ENCODE data around the gene PSPH.
"Not testable (repeated sequence)": the region's sequence is repeated elsewhere in the genome, so short reads cannot be mapped to it uniquely, and the experiment has no call there.

Gene PSPH

DNA sequence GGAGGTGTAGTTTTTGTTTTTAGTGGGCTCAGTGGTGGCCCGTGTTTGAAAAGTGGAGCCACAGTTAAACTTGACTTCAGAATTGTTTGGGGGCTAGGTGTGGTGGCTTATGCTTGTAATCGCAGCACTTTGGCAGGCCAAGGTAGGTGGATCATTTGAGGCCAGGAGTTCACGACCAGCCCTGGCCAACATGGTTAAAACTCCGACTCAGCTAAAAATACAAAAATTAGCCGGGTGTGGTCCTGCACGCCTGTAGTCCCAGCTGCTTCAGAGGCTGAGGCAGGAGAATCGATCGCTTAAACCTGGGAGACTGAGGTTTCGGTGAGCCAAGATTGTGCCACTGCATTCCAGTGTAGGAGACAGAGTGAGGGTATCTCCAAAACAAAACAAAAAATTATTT lies 2.1 kb upstream of the PSPH start:
- no peak overlapping the region for H3K4me3 ChIP-seq (replicated peaks in 1 of 2; ENCODE audit: low read depth in 2 of 2, low read length in 2 of 2)
- DNase-seq (ENCODE audit: low read depth in 2 of 2) = no peak
- TF ChIP-seq, protein P1, sequence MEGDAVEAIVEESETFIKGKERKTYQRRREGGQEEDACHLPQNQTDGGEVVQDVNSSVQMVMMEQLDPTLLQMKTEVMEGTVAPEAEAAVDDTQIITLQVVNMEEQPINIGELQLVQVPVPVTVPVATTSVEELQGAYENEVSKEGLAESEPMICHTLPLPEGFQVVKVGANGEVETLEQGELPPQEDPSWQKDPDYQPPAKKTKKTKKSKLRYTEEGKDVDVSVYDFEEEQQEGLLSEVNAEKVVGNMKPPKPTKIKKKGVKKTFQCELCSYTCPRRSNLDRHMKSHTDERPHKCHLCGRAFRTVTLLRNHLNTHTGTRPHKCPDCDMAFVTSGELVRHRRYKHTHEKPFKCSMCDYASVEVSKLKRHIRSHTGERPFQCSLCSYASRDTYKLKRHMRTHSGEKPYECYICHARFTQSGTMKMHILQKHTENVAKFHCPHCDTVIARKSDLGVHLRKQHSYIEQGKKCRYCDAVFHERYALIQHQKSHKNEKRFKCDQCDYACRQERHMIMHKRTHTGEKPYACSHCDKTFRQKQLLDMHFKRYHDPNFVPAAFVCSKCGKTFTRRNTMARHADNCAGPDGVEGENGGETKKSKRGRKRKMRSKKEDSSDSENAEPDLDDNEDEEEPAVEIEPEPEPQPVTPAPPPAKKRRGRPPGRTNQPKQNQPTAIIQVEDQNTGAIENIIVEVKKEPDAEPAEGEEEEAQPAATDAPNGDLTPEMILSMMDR (IDR thresholded peaks at IDR 0.05; ENCODE audit: low read depth, low read length) = no peak

DNA sequence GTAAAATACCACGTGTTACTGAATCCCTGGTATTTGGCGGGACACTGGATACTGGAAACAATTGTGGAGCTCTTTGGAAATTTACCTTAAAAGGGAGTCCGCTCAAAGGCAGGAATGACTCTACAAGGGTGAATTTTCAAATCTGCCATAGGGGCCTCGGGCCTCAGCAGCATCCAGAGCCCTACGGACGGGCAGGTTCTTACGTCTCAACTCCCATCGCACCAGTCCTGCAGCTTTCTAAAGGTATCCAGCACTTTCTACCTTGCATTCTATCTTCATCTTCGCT lies 248 bp downstream of the PSPH start:
- no peak for DNase-seq (ENCODE audit: low read depth in 2 of 2)
- TF ChIP-seq, protein P1 (IDR thresholded peaks at IDR 0.05; ENCODE audit: low read depth, low read length) = no peak
- H3K4me3 ChIP-seq (replicated peaks in 1 of 2; ENCODE audit: low read depth in 2 of 2, low read length in 2 of 2) = peak overlapping the region; percentile 75 to 90

DNA sequence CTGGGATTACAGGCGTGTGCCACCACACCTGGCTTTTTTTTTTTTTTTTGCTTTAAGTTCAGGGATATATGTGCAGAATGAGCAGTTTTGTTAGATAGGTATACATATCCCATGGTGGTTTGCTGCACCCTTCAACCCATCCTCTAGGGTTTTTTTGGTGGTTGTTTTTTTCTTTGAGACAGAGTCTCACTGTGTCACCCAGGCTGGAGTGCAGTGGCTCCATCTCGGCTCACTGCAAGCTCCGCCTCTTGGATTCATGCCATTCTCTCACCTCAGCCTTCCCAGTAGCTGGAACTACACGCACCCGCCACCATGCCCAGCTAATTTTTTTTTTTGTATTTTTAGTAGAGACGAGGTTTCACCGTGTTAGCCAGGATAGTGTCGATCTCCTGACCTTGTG lies 2.5 kb downstream of the PSPH start:
- DNase-seq (ENCODE audit: low read depth in 2 of 2) = not testable (repeated sequence)

DNA sequence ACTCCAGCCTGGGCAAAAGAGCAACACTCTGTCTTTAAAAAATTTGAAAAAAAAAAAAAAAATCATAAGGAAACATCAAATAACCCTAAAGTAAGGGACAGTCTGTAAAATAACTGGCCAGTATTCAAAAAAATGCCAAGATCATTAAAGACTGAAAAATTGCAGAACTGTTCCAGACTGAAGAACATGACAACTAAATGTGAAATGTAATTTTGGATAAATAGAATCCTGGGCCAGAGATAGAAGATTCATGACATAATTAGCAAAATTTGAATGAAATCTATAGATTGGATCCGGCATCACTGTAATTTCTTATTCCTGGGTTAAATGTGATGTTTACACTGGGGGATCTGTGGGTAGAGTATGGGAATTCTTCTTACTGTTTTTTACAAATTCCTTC lies 3.0 kb downstream of the PSPH start:
- TF ChIP-seq, protein P1 (IDR thresholded peaks at IDR 0.05; ENCODE audit: low read depth, low read length) = no peak
- no peak for DNase-seq (ENCODE audit: low read depth in 2 of 2)
- H3K4me3 ChIP-seq (replicated peaks in 1 of 2; ENCODE audit: low read depth in 2 of 2, low read length in 2 of 2) = no peak overlapping the region

More for the DNA sequence above, 2.5 kb downstream of the PSPH start:
- not testable (repeated sequence) for H3K4me3 ChIP-seq (replicated peaks in 1 of 2; ENCODE audit: low read depth in 2 of 2, low read length in 2 of 2)

DNA sequence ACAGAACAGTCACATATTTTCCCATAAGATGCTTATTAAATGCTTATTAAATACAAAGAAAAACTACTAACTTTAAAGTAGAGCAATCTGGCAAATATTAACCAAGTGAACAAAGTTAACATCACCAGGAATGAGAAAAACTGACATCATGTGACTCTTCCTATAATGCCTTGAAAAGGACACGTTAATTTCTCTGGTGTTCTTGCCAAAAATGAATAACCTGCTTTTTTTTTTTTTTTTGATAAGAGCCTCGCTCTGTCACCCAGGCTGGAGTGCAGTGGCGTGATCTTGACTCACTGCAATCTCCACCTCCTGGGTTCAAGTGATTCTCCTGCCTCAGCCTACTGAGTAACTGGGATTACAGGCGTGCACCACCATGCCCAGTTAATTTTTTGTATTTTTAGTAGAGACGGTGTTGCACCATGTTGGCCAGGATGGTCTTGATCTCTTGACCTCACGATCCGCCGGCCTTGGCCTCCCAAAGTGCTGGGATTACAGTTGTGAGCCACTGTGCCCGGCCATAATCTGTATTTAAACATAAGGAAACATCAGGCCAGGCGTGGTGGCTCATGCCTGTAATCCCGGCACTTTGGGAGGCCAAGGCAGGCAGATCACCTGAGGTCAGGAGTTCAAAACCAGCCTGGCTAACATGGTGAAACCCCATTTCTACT lies 3.7 kb downstream of the PSPH start:
- not testable (repeated sequence) for H3K4me3 ChIP-seq (replicated peaks in 1 of 2; ENCODE audit: low read depth in 2 of 2, low read length in 2 of 2)
- DNase-seq (ENCODE audit: low read depth in 2 of 2) = peak; percentile 44 to 52

DNA sequence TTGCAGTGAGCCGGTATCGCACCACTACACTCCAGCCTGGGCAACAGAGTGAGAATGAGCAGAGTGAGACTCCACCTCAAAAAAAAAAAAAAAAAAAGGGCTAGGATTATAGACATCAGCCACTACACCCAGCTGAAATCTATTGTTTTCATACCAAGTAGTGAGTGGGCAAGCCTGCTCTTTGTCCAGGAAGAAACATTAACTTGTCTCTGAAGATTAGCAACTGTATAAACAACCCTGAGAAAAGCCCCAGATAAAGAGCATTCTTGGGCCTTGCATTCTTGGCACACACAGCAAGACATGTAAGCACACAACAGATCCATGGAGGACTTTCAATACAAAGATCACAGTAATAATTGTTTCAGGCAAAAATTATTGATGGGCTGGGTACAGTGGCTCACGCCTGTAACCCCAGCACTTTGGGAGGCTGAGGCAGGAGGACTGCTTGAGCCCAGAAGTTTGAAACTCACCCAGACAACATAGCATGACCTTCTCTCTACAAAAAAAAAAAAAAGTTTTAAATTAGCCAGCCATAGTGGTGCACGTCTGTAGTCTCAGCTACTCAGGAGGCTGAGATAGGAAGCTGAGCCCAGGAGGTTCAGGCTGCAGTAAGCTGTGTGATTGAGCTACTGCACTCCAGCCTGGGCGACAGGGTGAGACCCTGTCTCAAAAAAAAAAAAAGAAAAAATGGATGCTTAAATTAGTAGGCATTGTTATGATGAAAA lies 4.4 kb downstream of the PSPH start:
- TF ChIP-seq, protein P1 (IDR thresholded peaks at IDR 0.05; ENCODE audit: low read depth, low read length) = no peak

DNA sequence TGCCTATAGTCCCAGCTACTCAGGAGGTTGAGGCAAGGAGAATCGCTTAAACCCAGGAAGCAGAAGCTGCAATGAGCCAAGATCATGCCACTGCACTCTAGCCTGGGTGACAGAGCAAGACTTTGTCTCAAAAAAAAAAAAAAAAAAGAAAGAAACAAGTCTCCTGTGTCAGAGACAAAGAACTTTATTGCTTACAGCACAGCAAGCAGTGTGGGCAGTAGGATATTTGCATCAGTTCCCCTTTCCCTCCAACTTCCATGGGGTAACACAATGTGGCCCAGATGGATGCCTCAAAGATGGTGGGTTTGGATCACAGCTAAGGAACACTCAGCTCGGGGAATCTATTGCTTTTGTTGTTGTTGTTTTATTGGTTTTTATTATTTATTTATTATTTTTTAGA lies 5.5 kb downstream of the PSPH start:
- H3K4me3 ChIP-seq (replicated peaks in 1 of 2; ENCODE audit: low read depth in 2 of 2, low read length in 2 of 2); DNase-seq (ENCODE audit: low read depth in 2 of 2): not testable (repeated sequence)

More for the DNA sequence above, 4.4 kb downstream of the PSPH start:
- peak; percentile 91 to 95 for DNase-seq (ENCODE audit: low read depth in 2 of 2)
- no peak overlapping the region for H3K4me3 ChIP-seq (replicated peaks in 1 of 2; ENCODE audit: low read depth in 2 of 2, low read length in 2 of 2)

DNA sequence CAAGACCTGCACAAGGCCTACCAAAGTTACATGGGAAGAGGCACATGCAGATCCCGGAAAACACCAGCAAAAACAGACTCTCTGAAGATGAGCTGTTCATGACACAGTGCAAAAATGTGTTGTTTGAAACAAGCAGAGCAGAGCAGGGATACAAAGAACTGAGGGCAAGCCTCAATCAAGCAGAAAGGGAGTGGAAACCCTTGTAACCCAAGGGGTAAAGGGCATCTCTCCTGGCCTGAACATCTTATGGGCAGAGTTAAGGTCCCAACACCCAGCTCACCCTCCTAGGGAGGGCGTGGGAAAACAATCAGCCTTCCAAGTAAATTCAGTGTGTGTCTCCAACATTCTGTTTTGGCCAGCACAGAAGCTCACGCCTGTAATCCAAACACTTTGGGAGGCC lies 10.5 kb downstream of the PSPH start:
- no peak overlapping the region for H3K4me3 ChIP-seq (replicated peaks in 1 of 2; ENCODE audit: low read depth in 2 of 2, low read length in 2 of 2)
- DNase-seq (ENCODE audit: low read depth in 2 of 2) = no peak
- TF ChIP-seq, protein P1 (IDR thresholded peaks at IDR 0.05; ENCODE audit: low read depth, low read length) = no peak

Data from cardiac fibroblast (primary cell).